ENCODE results near the gene SAP30. TPM values are rescaled to one million over a fixed set of nuclear protein-coding genes. Genes with fewer than 3 reads are reported as not detected.

SAP30 gene
- total and polyA plus RNA-seq, 2 experiments from 2014 or later = 9.3 to 16.5 TPM

Other genes with a start within 250 kb of the SAP30 start
- gene GALNT7, start 202.1 kb upstream of the SAP30 start, total RNA-seq (2014; rRNA removed; shearing (Covaris generic)) = 64.2 and 72.2 TPM in 2 replicates
- 28.9 and 31.8 TPM in 2 replicates for gene GALNT7, start 202.1 kb upstream of the SAP30 start, polyA plus RNA-seq (2016; fragmentation: Nextera tagmentation; extraction: Ambion mirVana)
- gene HMGB2, start 36.6 kb upstream of the SAP30 start, total RNA-seq (2014; rRNA removed; shearing (Covaris generic)) = 103 and 109 TPM in 2 replicates
- gene HMGB2, start 36.6 kb upstream of the SAP30 start, polyA plus RNA-seq (2016; fragmentation: Nextera tagmentation; extraction: Ambion mirVana) = 519 and 593 TPM in 2 replicates
- not detected in 2 replicates for gene SCRG1, start 28.2 kb downstream of the SAP30 start, total RNA-seq (2014; rRNA removed; shearing (Covaris generic))
- 0.30 and 0.45 TPM in 2 replicates for gene SCRG1, start 28.2 kb downstream of the SAP30 start, polyA plus RNA-seq (2016; fragmentation: Nextera tagmentation; extraction: Ambion mirVana)
- not detected in 2 replicates for gene HAND2, start 159.3 kb downstream of the SAP30 start, total RNA-seq (2014; rRNA removed; shearing (Covaris generic))
- gene HAND2, start 159.3 kb downstream of the SAP30 start, polyA plus RNA-seq (2016; fragmentation: Nextera tagmentation; extraction: Ambion mirVana) = 0.15 TPM in 1 of 2 replicates, not detected in the other

Measured in GM23338 (cell line).